Panc1 (cell line): ENCODE measurements around the gene RBP4.

ENCODE experiments used
- CTCF ChIP-seq: fragments of 450-650 bp; IDR thresholded peaks from 2 replicates; pipeline ENCODE4 v1.5.1; 2017; ENCODE audit warnings: mild to moderate bottlenecking
- POLR2AphosphoS5 ChIP-seq: IDR thresholded peaks from 2 replicates; pipeline ENCODE4 v1.6.1; 2012; ENCODE audit warnings: mild to moderate bottlenecking, low read depth, low read length, moderate library complexity

- TF ChIP-seq POLR2AphosphoS5 (no peak), CTCF (no peak)
Measured at GRCh38 chr10:93597075-93597599, 3.9 kb downstream of the RBP4 start.
